ENCODE data around the gene FLNC. TPM values are rescaled to one million over a fixed set of nuclear protein-coding genes. Genes with fewer than 3 reads are reported as not detected.

FLNC gene
- total RNA-seq, 4 donors from 2014 or later = 3.0 to 27.3 (median 7.5) TPM

DNA sequence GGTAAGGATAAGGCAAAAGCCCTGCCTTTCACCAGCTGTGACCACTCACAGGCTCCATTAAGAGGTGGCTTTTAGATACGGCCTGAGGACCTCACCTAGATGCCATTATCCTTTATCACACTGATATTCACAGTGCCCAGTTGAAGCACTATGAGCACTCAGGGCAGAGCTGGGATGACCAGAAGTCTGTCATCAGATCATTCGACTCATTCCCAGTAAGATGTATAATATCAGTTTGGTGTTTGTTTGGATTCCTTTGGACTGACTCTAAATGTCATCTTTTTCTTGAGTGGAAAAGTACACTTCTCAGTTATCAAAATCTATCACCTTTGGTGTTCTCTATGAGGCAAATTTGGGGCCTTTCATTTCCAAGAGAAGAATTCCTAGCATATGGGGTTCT is 19.7 kb upstream of the FLNC start:
- peaks cover 0 to 7% (median 0%) of the 10 kb centered on the region in 3 donors for H3K36me3 ChIP-seq
- WGBS, 2 donors = 82 to 83% methylated on average over 2 of the region's 2 CpGs
- peaks cover 0 to 4% (median 0%) of the 10 kb centered on the region in 3 donors for H3K4me1 ChIP-seq
- intact Hi-C loops (cut with DNase I) = no loop called here
- no peak overlapping the region for H3K27ac ChIP-seq
- no peak overlapping the region for H3K4me3 ChIP-seq
- no peaks in the 10 kb centered on the region for H3K9me3 ChIP-seq
- H3K27me3 ChIP-seq = peaks cover 0 to 4% (median 0%) of the 10 kb centered on the region in 4 donors
- DNase-seq = no peak
- no peak for TF ChIP-seq POLR2A (IDR thresholded peaks at IDR 0.05)
- TF ChIP-seq, protein P1, sequence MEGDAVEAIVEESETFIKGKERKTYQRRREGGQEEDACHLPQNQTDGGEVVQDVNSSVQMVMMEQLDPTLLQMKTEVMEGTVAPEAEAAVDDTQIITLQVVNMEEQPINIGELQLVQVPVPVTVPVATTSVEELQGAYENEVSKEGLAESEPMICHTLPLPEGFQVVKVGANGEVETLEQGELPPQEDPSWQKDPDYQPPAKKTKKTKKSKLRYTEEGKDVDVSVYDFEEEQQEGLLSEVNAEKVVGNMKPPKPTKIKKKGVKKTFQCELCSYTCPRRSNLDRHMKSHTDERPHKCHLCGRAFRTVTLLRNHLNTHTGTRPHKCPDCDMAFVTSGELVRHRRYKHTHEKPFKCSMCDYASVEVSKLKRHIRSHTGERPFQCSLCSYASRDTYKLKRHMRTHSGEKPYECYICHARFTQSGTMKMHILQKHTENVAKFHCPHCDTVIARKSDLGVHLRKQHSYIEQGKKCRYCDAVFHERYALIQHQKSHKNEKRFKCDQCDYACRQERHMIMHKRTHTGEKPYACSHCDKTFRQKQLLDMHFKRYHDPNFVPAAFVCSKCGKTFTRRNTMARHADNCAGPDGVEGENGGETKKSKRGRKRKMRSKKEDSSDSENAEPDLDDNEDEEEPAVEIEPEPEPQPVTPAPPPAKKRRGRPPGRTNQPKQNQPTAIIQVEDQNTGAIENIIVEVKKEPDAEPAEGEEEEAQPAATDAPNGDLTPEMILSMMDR (IDR thresholded peaks at IDR 0.05) = no peak

DNA sequence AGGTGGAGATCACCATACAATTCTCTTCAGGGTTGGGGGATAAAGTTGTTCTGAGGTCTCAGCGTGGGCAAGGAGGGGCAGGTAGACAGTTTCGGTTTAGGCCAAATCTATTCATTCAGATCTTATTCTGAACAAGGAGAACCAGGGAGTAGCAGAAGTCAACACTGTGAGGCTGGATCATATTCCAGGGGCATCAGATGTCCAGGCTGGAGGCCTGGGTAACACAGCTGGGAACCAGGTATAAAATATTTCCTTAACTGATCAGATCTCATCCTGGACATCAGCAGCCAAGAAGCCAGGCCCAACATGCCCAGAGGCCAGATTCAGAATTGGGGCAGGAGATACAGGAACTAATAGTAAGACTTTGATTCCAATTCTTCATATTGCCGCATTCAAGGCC is 19.2 kb upstream of the FLNC start:
- intact Hi-C loops (cut with DNase I) = no loop called here
- Histone ChIP-seq H3K36me3 (peaks cover 0 to 5% (median 0%) of the 10 kb centered on the region in 3 donors), H3K27ac (no peak overlapping the region), H3K27me3 (peaks cover 0 to 4% (median 0%) of the 10 kb centered on the region in 4 donors), H3K9me3 (no peaks in the 10 kb centered on the region), H3K4me1 (peaks cover 0 to 4% (median 0%) of the 10 kb centered on the region in 3 donors), H3K4me3 (no peak overlapping the region)
- 90 to 94% methylated on average over 3 of the region's 3 CpGs for WGBS, 2 donors
- no peak for TF ChIP-seq POLR2A (IDR thresholded peaks at IDR 0.05)
- TF ChIP-seq, protein P1 (IDR thresholded peaks at IDR 0.05) = no peak
- no peak for DNase-seq

DNA sequence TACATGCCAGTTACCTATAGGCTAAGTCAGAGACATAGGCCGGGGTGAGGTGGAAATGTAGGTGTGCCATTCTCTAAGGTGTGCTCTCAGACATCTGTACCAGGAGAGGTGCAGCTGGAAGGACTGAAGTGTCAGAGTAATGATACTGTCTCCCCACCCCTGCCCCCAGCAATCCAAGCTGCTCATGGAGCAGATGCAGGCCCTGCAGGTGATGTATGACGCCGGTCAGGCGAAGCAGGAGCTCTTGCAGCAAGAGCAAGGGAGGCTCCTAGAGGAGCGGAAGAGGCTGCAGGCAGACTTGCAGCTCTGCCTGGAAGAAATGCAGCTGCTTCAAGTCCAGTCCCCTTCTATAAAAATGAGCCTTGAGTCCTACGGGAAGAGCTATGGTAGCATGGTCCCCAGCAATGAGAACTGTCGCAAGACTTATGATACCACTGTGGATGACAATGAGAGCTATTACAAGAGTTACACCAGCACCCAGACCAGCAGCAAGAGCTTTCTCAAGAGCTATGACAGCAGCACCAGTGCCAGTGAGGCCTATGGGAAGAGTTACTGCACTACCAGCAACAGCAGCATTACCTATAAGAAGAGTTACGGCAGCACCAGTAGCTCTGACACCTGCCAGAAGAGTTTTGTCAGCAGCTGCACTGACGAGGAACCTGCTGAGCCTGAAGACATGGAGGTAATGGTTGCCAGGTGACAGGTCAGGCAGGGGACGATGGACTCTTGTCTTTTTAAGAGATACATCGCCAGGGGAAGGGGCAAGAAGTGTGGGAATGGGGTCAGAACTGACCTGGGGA is 18.4 kb upstream of the FLNC start:
- no peak for DNase-seq
- peaks cover 0 to 5% (median 0%) of the 10 kb centered on the region in 3 donors for H3K36me3 ChIP-seq
- H3K4me3 ChIP-seq = no peak overlapping the region
- intact Hi-C loops (cut with DNase I) = no loop called here
- TF ChIP-seq, protein P1 (IDR thresholded peaks at IDR 0.05) = no peak
- no peak for TF ChIP-seq POLR2A (IDR thresholded peaks at IDR 0.05)
- whole genome bisulfite sequencing, 2 donors = 85 to 86% methylated on average over 8 to 11 of the region's 11 CpGs
- peaks cover 0 to 4% (median 0%) of the 10 kb centered on the region in 3 donors for H3K4me1 ChIP-seq
- H3K27ac ChIP-seq = no peak overlapping the region
- H3K27me3 ChIP-seq = peaks cover 0 to 4% (median 0%) of the 10 kb centered on the region in 4 donors
- H3K9me3 ChIP-seq = no peaks in the 10 kb centered on the region

DNA sequence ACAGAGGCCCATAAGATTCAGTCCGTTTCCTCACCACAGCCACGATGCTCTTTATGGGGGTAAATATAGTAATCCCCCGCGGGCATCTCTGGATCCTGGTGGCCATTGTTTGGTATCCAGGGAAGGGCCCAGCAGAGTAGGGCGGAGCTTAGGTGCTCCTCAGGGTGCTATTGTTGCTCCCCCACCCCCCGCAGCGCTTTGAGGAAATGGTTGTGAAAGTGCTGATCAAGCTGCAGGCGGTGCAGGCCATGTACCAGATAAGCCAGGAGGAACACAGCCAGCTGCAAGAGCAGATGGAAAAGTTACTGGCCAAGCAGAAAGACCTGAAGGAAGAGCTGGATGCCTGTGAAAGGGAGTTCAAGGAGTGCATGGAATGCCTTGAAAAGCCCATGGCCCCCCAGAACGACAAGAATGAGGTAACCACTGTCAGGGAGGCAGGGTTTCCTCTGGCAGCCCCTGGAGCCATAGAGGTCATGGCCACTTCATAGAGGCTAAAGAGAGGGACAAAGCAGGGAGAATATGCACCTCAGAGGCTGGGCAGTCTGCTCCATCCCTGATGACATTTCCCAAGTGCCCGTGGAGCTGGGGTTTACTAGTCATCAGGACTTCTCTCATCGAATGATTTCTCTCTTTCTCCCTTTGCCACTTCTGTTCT is 17.6 kb upstream of the FLNC start:
- TF ChIP-seq POLR2A (IDR thresholded peaks at IDR 0.05) = no peak
- TF ChIP-seq, protein P1 (IDR thresholded peaks at IDR 0.05) = no peak
- Histone ChIP-seq H3K9me3 (no peaks in the 10 kb centered on the region), H3K4me1 (peaks cover 0 to 4% (median 0%) of the 10 kb centered on the region in 3 donors), H3K27me3 (peaks cover 0 to 4% (median 0%) of the 10 kb centered on the region in 4 donors), H3K36me3 (no peaks in the 10 kb centered on the region), H3K27ac (no peak overlapping the region), H3K4me3 (no peak overlapping the region)
- intact Hi-C loops (cut with DNase I) = no loop called here
- WGBS, 2 donors = 40 to 60% methylated on average over 7 to 10 of the region's 11 CpGs
- no peak for DNase-seq

DNA sequence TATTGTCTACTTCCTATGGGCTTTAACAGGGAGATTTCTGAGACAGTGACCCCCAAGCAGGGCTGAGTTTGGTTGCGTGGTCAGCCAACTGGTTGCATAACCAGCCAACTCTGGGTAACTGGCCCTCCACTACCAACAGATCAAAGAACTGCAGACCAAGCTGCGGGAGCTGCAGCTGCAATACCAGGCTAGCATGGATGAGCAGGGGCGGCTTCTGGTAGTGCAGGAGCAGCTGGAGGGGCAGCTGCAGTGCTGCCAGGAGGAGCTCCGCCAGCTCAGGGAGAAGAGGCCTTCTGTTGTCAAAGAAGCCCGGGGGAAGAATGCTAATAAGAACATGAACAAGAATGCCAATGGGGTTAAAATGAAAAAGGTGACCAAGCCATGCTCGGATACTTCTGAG is 15.7 kb upstream of the FLNC start:
- Histone ChIP-seq H3K4me3 (no peak overlapping the region), H3K4me1 (peaks cover 0 to 4% (median 0%) of the 10 kb centered on the region in 3 donors), H3K27me3 (peaks cover 0 to 18% (median 0%) of the 10 kb centered on the region in 4 donors), H3K27ac (no peak overlapping the region), H3K9me3 (no peaks in the 10 kb centered on the region), H3K36me3 (no peaks in the 10 kb centered on the region)
- DNase-seq = no peak
- WGBS, 2 donors = 84 to 88% methylated on average over 5 to 6 of the region's 6 CpGs
- TF ChIP-seq POLR2A (IDR thresholded peaks at IDR 0.05) = no peak
- TF ChIP-seq, protein P1 (IDR thresholded peaks at IDR 0.05) = no peak
- intact Hi-C loops (cut with DNase I) = no loop called here

Measured in esophagus squamous epithelium (tissue), 5 donors.